Measurements from ENCODE around the gene LRRC59. TPM values are rescaled to one million over a fixed set of nuclear protein-coding genes. Genes with fewer than 3 reads are reported as not detected.

LRRC59 gene
- total RNA-seq, 1 experiment from 2014 or later = 108 TPM

- POLR2A ChIA-PET = no interaction called here
- Mint-ChIP-seq H3K4me1 (peaks cover 1% of the 10 kb centered on the region), H3K4me3 (no peak overlapping the region), H3K27ac (no peak overlapping the region), H3K36me3 (peaks cover 3% of the 10 kb centered on the region), H3K9me3 (peaks cover 16% of the 10 kb centered on the region), H3K27me3 (ENCODE audit: low read depth) (peaks cover 11% of the 10 kb centered on the region)
- CTCF ChIA-PET = no interaction called here
- TF ChIP-seq KAT7 (CRISPR knock-in tag; IDR thresholded peaks at IDR 0.05; ENCODE audit: borderline replicate concordance) (no peak), ZBTB21 (CRISPR knock-in tag; IDR thresholded peaks at IDR 0.05; ENCODE audit: borderline replicate concordance) (no peak), NFYB (CRISPR knock-in tag; conservative IDR thresholded peaks at IDR 0.05; ENCODE audit: low read depth) (no peak), HMGA2 (CRISPR knock-in tag; IDR thresholded peaks at IDR 0.05) (no peak), TEAD4 (CRISPR knock-in tag; IDR thresholded peaks at IDR 0.05) (no peak), CTCF (IDR thresholded peaks at IDR 0.05) (no peak)
- ATAC-seq = no peak
- DNase-seq (ENCODE audit: low spot score) = no peak
These were observed 57.9 kb downstream of the LRRC59 start for GRCh38 chr17:50339381-50339780.

GRCh38 chr17:50338645-50339044, 58.7 kb downstream of the LRRC59 start:
- H3K27ac Mint-ChIP-seq = no peak overlapping the region
- H3K4me3 Mint-ChIP-seq = no peak overlapping the region
- ATAC-seq (no peak), DNase-seq (ENCODE audit: low spot score) (no peak)
- peaks cover 10% of the 10 kb centered on the region for H3K27me3 Mint-ChIP-seq (ENCODE audit: low read depth)
- peaks cover 16% of the 10 kb centered on the region for H3K9me3 Mint-ChIP-seq
- no peak for TF ChIP-seq NFATC4 (CRISPR knock-in tag; IDR thresholded peaks at IDR 0.05)
- no peak for TF ChIP-seq NR2C2 (CRISPR knock-in tag; IDR thresholded peaks at IDR 0.05)
- no peak for TF ChIP-seq ZNF425 (CRISPR knock-in tag; conservative IDR thresholded peaks at IDR 0.05)
- TF ChIP-seq MAX (CRISPR knock-in tag; IDR thresholded peaks at IDR 0.05) = no peak
- TF ChIP-seq ZNF121 (CRISPR knock-in tag; IDR thresholded peaks at IDR 0.05) = no peak
- no peak for TF ChIP-seq ZNF532 (CRISPR knock-in tag; IDR thresholded peaks at IDR 0.05; ENCODE audit: borderline replicate concordance)
- no peak for TF ChIP-seq MLX (CRISPR knock-in tag; IDR thresholded peaks at IDR 0.05)
- no peak for TF ChIP-seq JUN (CRISPR knock-in tag; IDR thresholded peaks at IDR 0.05)
- TF ChIP-seq NFYB (CRISPR knock-in tag; conservative IDR thresholded peaks at IDR 0.05; ENCODE audit: low read depth) = no peak
- ChIA-PET CTCF (no interaction called here), POLR2A (no interaction called here)
- peaks cover 3% of the 10 kb centered on the region for H3K4me1 Mint-ChIP-seq
- peaks cover 3% of the 10 kb centered on the region for H3K36me3 Mint-ChIP-seq

GRCh38 chr17:50337956-50338355, 59.4 kb downstream of the LRRC59 start:
- ATAC-seq (no peak), DNase-seq (ENCODE audit: low spot score) (no peak)
- POLR2A ChIA-PET = no interaction called here
- peaks cover 16% of the 10 kb centered on the region for H3K9me3 Mint-ChIP-seq
- H3K27me3 Mint-ChIP-seq (ENCODE audit: low read depth) = peaks cover 10% of the 10 kb centered on the region
- H3K4me1 Mint-ChIP-seq = peaks cover 9% of the 10 kb centered on the region
- no peak overlapping the region for H3K27ac Mint-ChIP-seq
- H3K36me3 Mint-ChIP-seq = peaks cover 3% of the 10 kb centered on the region
- CTCF ChIA-PET = no interaction called here
- no peak overlapping the region for H3K4me3 Mint-ChIP-seq
- TF ChIP-seq ZBTB21 (CRISPR knock-in tag; IDR thresholded peaks at IDR 0.05; ENCODE audit: borderline replicate concordance) (no peak), NR1H2 (CRISPR knock-in tag; IDR thresholded peaks at IDR 0.05) (no peak), ATF2 (CRISPR knock-in tag; IDR thresholded peaks at IDR 0.05; ENCODE audit: borderline replicate concordance, low read depth) (no peak), IRF1 (CRISPR knock-in tag; IDR thresholded peaks at IDR 0.05) (no peak), GABPB1 (CRISPR knock-in tag; IDR thresholded peaks at IDR 0.05) (no peak), RORB (CRISPR knock-in tag; IDR thresholded peaks at IDR 0.05) (no peak), GTF2I (CRISPR knock-in tag; conservative IDR thresholded peaks at IDR 0.05) (no peak), MLX (CRISPR knock-in tag; IDR thresholded peaks at IDR 0.05) (no peak), ATF3 (CRISPR knock-in tag; conservative IDR thresholded peaks at IDR 0.05) (no peak)
